ENCODE measurements around the gene MIPOL1. TPM values are rescaled to one million over a fixed set of nuclear protein-coding genes. Genes with fewer than 3 reads are reported as not detected.

Gene MIPOL1
- total and polyA plus RNA-seq, 4 donors, result 0.51 to 6.6 (median 1.9) TPM

DNA sequence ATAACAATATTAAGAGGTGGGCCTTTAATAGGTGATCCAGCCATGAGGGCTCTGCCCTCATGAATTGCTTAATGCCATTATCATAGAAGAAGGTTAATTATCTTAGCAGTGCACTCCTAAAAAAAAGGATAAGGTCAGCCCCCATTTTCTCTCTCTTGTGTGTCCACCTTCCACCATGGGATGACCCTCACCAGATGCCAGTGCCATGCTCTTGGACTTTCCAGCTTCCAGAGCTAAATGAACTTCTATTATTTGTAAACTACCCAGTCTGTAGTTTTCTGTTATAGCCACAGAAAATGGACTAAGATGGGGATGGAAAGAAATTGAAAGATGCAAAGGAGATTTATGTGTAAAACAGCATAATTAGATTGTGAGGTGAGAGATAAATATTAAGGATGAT lies 271.9 kb downstream of the MIPOL1 start:
- Histone ChIP-seq H3K9ac (ENCODE audit: low read depth in 1 of 2, low read length in 2 of 2) (no peak overlapping the region), H3K27ac (ENCODE audit: low read depth in 1 of 2, low read length in 2 of 2) (no peak overlapping the region), H3K4me1 (ENCODE audit: control insufficient read depth in 4 of 4, insufficient read depth in 4 of 4, low read length in 3 of 4) (peaks cover 4 to 24% (median 12%) of the 10 kb centered on the region in 4 donors), H3K27me3 (ENCODE audit: control insufficient read depth in 4 of 4, insufficient read depth in 4 of 4, low read length in 3 of 4) (no peaks in the 10 kb centered on the region), H3K36me3 (ENCODE audit: control insufficient read depth in 4 of 4, insufficient read depth in 3 of 4, low read depth in 1 of 4, low read length in 3 of 4) (peaks cover 0 to 1% (median 0%) of the 10 kb centered on the region in 4 donors), H3K4me3 (ENCODE audit: low read depth in 1 of 3, low read length in 3 of 3) (no peak overlapping the region), H3K9me3 (ENCODE audit: control insufficient read depth in 4 of 4, low read length in 3 of 4) (peaks cover 0 to 3% (median 0%) of the 10 kb centered on the region in 4 donors)
- TF ChIP-seq, protein P1, sequence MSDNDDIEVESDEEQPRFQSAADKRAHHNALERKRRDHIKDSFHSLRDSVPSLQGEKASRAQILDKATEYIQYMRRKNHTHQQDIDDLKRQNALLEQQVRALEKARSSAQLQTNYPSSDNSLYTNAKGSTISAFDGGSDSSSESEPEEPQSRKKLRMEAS (IDR thresholded peaks at IDR 0.05), result no peak
- TF ChIP-seq HNF4A (conservative IDR thresholded peaks at IDR 0.05) (no peak), EGR1 (IDR thresholded peaks at IDR 0.05; ENCODE audit: low read depth in 2 of 2) (no peak), FOXA1 (IDR thresholded peaks at IDR 0.05) (no peak), RXRA (IDR thresholded peaks at IDR 0.05) (no peak), HNF4G (IDR thresholded peaks at IDR 0.05) (no peak), NR2F2 (IDR thresholded peaks at IDR 0.05) (no peak), FOXA2 (IDR thresholded peaks at IDR 0.05) (no peak), YY1 (IDR thresholded peaks at IDR 0.05) (no peak), SP1 (IDR thresholded peaks at IDR 0.05) (no peak), TAF1 (conservative IDR thresholded peaks at IDR 0.05) (no peak), RAD21 (IDR thresholded peaks at IDR 0.05) (no peak), GABPA (IDR thresholded peaks at IDR 0.05 in 1 of 2, conservative IDR thresholded peaks at IDR 0.05 in 1 of 2) (no peak), JUND (IDR thresholded peaks at IDR 0.05) (no peak)
- TF ChIP-seq, protein P2, sequence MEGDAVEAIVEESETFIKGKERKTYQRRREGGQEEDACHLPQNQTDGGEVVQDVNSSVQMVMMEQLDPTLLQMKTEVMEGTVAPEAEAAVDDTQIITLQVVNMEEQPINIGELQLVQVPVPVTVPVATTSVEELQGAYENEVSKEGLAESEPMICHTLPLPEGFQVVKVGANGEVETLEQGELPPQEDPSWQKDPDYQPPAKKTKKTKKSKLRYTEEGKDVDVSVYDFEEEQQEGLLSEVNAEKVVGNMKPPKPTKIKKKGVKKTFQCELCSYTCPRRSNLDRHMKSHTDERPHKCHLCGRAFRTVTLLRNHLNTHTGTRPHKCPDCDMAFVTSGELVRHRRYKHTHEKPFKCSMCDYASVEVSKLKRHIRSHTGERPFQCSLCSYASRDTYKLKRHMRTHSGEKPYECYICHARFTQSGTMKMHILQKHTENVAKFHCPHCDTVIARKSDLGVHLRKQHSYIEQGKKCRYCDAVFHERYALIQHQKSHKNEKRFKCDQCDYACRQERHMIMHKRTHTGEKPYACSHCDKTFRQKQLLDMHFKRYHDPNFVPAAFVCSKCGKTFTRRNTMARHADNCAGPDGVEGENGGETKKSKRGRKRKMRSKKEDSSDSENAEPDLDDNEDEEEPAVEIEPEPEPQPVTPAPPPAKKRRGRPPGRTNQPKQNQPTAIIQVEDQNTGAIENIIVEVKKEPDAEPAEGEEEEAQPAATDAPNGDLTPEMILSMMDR (IDR thresholded peaks at IDR 0.05; ENCODE audit: low read depth, low read length, missing input control), result no peak
- TF ChIP-seq, protein P3, sequence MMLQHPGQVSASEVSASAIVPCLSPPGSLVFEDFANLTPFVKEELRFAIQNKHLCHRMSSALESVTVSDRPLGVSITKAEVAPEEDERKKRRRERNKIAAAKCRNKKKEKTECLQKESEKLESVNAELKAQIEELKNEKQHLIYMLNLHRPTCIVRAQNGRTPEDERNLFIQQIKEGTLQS (IDR thresholded peaks at IDR 0.05), result no peak
- TF ChIP-seq, protein P4, sequence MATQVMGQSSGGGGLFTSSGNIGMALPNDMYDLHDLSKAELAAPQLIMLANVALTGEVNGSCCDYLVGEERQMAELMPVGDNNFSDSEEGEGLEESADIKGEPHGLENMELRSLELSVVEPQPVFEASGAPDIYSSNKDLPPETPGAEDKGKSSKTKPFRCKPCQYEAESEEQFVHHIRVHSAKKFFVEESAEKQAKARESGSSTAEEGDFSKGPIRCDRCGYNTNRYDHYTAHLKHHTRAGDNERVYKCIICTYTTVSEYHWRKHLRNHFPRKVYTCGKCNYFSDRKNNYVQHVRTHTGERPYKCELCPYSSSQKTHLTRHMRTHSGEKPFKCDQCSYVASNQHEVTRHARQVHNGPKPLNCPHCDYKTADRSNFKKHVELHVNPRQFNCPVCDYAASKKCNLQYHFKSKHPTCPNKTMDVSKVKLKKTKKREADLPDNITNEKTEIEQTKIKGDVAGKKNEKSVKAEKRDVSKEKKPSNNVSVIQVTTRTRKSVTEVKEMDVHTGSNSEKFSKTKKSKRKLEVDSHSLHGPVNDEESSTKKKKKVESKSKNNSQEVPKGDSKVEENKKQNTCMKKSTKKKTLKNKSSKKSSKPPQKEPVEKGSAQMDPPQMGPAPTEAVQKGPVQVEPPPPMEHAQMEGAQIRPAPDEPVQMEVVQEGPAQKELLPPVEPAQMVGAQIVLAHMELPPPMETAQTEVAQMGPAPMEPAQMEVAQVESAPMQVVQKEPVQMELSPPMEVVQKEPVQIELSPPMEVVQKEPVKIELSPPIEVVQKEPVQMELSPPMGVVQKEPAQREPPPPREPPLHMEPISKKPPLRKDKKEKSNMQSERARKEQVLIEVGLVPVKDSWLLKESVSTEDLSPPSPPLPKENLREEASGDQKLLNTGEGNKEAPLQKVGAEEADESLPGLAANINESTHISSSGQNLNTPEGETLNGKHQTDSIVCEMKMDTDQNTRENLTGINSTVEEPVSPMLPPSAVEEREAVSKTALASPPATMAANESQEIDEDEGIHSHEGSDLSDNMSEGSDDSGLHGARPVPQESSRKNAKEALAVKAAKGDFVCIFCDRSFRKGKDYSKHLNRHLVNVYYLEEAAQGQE (IDR thresholded peaks at IDR 0.05), result no peak
- TF ChIP-seq, protein P5, sequence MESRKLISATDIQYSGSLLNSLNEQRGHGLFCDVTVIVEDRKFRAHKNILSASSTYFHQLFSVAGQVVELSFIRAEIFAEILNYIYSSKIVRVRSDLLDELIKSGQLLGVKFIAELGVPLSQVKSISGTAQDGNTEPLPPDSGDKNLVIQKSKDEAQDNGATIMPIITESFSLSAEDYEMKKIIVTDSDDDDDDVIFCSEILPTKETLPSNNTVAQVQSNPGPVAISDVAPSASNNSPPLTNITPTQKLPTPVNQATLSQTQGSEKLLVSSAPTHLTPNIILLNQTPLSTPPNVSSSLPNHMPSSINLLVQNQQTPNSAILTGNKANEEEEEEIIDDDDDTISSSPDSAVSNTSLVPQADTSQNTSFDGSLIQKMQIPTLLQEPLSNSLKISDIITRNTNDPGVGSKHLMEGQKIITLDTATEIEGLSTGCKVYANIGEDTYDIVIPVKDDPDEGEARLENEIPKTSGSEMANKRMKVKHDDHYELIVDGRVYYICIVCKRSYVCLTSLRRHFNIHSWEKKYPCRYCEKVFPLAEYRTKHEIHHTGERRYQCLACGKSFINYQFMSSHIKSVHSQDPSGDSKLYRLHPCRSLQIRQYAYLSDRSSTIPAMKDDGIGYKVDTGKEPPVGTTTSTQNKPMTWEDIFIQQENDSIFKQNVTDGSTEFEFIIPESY (IDR thresholded peaks at IDR 0.05), result no peak
- no peak for DNase-seq (ENCODE audit: low spot score)
